ENCODE data around the gene WWTR1. TPM values are rescaled to one million over a fixed set of nuclear protein-coding genes. Genes with fewer than 3 reads are reported as not detected.

Gene WWTR1
- polyA plus RNA-seq, 1 donor (not counting 4 experiments of a cell fraction or from before 2014, with no cell fraction given): 77.3 TPM

DNA sequence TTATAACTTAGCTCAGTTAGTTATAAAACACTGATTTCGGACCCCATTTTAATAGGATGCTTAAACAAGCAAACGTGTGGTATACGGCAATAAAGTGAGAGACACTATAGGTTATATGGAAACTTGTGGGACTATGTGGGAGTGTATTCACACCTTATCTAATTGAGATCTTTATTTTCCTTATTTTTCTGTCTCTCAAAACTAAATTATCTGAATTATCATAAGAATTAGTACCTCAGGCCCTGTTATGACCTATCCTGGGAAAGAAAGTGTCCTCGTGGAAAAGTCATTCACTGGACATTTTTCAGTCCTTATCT, 14.4 kb downstream of the WWTR1 start:
- H4K20me1 ChIP-seq (ENCODE audit: control insufficient read depth, extremely low read depth, insufficient read depth, low read length): no peaks in the 10 kb centered on the region
- dilution Hi-C loops (cut with MboI; ENCODE audit: extremely low pct_ligation_motif_present, low sequenced_read_pairs): no loop called here
- FAIRE-seq (no peak), DNase-seq (ENCODE audit: low read depth, low spot score) (no peak)
- peaks cover 41% of the 10 kb centered on the region for H3K4me1 ChIP-seq (ENCODE audit: control insufficient read depth, extremely low read depth, insufficient read depth, low read length)
- H2AFZ ChIP-seq (ENCODE audit: control insufficient read depth, low read length): no peak overlapping the region
- no peaks in the 10 kb centered on the region for H3K9me1 ChIP-seq (ENCODE audit: control insufficient read depth, extremely low read depth, insufficient read depth, low read length)
- TF ChIP-seq EZH2 (IDR thresholded peaks at IDR 0.05; ENCODE audit: low read length): no peak
- TF ChIP-seq, protein P1, sequence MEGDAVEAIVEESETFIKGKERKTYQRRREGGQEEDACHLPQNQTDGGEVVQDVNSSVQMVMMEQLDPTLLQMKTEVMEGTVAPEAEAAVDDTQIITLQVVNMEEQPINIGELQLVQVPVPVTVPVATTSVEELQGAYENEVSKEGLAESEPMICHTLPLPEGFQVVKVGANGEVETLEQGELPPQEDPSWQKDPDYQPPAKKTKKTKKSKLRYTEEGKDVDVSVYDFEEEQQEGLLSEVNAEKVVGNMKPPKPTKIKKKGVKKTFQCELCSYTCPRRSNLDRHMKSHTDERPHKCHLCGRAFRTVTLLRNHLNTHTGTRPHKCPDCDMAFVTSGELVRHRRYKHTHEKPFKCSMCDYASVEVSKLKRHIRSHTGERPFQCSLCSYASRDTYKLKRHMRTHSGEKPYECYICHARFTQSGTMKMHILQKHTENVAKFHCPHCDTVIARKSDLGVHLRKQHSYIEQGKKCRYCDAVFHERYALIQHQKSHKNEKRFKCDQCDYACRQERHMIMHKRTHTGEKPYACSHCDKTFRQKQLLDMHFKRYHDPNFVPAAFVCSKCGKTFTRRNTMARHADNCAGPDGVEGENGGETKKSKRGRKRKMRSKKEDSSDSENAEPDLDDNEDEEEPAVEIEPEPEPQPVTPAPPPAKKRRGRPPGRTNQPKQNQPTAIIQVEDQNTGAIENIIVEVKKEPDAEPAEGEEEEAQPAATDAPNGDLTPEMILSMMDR (optimal IDR thresholded peaks at IDR 0.05 in 1 of 3, IDR thresholded peaks at IDR 0.05 in 1 of 3, conservative IDR thresholded peaks at IDR 0.05 in 1 of 3; ENCODE audit: extremely low read depth in 1 of 3, insufficient read depth in 2 of 3, low read length in 3 of 3): no peak
- peak overlapping the region; percentile 23 for H3K4me2 ChIP-seq (ENCODE audit: control insufficient read depth, extremely low read depth, insufficient read depth, low read depth, low read length)
- H3K4me3 ChIP-seq (ENCODE audit: control insufficient read depth in 2 of 3, extremely low read depth in 1 of 3, insufficient read depth in 2 of 3, low read depth in 1 of 3, low read length in 3 of 3): no peak overlapping the region
- H3K9me3 ChIP-seq (ENCODE audit: control insufficient read depth, low read depth, low read length): no peaks in the 10 kb centered on the region
- no peak overlapping the region for H3K9ac ChIP-seq (ENCODE audit: control insufficient read depth, extremely low read depth, insufficient read depth, low read length)
- H3K79me2 ChIP-seq (ENCODE audit: control insufficient read depth, insufficient read depth, low read length): peaks cover 83% of the 10 kb centered on the region
- H3K27ac ChIP-seq (ENCODE audit: control insufficient read depth, insufficient read depth, low read length): no peak overlapping the region
- peaks cover 0 to 5% of the 10 kb centered on the region in 2 experiments for H3K36me3 ChIP-seq (ENCODE audit: control insufficient read depth in 2 of 2, extremely low read depth in 1 of 2, insufficient read depth in 2 of 2, low read length in 2 of 2)
- no peaks in the 10 kb centered on the region for H3K27me3 ChIP-seq (ENCODE audit: control insufficient read depth, extremely low read depth, insufficient read depth, low read length)

DNA sequence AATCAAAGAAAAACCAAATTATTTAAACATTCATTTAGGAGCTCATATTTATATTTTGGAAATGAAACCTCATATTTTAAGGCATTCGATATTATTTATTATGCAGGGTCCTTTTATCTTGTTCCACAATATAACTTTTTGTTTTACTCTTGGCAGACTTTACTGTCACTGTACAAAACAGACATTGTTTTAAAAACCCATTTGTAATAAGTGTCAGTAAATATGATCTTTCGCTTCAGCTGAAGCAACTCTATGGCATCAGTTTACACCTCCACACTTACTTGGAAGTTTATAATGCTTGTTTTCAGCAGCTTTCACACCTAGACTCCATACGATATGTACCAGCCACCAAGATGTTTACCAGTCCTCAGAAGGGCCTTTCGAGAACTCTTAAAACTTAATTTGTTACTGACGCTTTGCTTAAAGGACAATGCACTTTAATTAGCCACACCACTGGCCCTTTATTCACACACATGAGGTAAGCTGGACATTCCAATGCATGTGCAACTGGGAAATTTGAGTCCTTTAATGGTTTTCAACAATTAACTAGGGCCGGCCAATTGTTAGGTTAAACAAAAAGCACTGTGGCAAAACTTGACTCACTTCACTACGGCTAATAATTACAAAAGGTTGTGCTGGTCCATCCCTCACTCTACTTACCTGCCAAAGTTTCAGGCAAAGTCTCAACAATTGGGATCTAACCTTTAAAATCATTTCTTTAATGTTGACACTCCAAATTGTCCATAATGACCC, 16.7 kb downstream of the WWTR1 start:
- Histone ChIP-seq H3K27ac (ENCODE audit: control insufficient read depth, insufficient read depth, low read length) (no peak overlapping the region), H3K4me2 (ENCODE audit: control insufficient read depth, extremely low read depth, insufficient read depth, low read depth, low read length) (no peak overlapping the region)

More for the DNA sequence above, 16.7 kb downstream of the WWTR1 start:
- H4K20me1 ChIP-seq (ENCODE audit: control insufficient read depth, extremely low read depth, insufficient read depth, low read length): no peaks in the 10 kb centered on the region
- FAIRE-seq (no peak), DNase-seq (ENCODE audit: low read depth, low spot score) (no peak)
- no peak overlapping the region for H3K9ac ChIP-seq (ENCODE audit: control insufficient read depth, extremely low read depth, insufficient read depth, low read length)
- TF ChIP-seq EZH2 (IDR thresholded peaks at IDR 0.05; ENCODE audit: low read length): no peak
- TF ChIP-seq, protein P1 (optimal IDR thresholded peaks at IDR 0.05 in 1 of 3, IDR thresholded peaks at IDR 0.05 in 1 of 3, conservative IDR thresholded peaks at IDR 0.05 in 1 of 3; ENCODE audit: extremely low read depth in 1 of 3, insufficient read depth in 2 of 3, low read length in 3 of 3): no peak
- dilution Hi-C loops (cut with MboI; ENCODE audit: extremely low pct_ligation_motif_present, low sequenced_read_pairs): no loop called here
- H3K36me3 ChIP-seq (ENCODE audit: control insufficient read depth in 2 of 2, extremely low read depth in 1 of 2, insufficient read depth in 2 of 2, low read length in 2 of 2): peaks cover 0 to 5% of the 10 kb centered on the region in 2 experiments
- H3K4me3 ChIP-seq (ENCODE audit: control insufficient read depth in 2 of 3, extremely low read depth in 1 of 3, insufficient read depth in 2 of 3, low read depth in 1 of 3, low read length in 3 of 3): no peak overlapping the region
- H3K9me3 ChIP-seq (ENCODE audit: control insufficient read depth, low read depth, low read length): no peaks in the 10 kb centered on the region
- H3K9me1 ChIP-seq (ENCODE audit: control insufficient read depth, extremely low read depth, insufficient read depth, low read length): no peaks in the 10 kb centered on the region
- H3K4me1 ChIP-seq (ENCODE audit: control insufficient read depth, extremely low read depth, insufficient read depth, low read length): peaks cover 20% of the 10 kb centered on the region
- peaks cover 82% of the 10 kb centered on the region for H3K79me2 ChIP-seq (ENCODE audit: control insufficient read depth, insufficient read depth, low read length)
- no peaks in the 10 kb centered on the region for H3K27me3 ChIP-seq (ENCODE audit: control insufficient read depth, extremely low read depth, insufficient read depth, low read length)
- H2AFZ ChIP-seq (ENCODE audit: control insufficient read depth, low read length): no peak overlapping the region
